Purkinje cell (primary cell): ENCODE results near the gene CRELD2. TPM values are rescaled to one million over a fixed set of nuclear protein-coding genes. Genes with fewer than 3 reads are reported as not detected.

ENCODE experiments used
- polyA plus RNA-seq: library from polyadenylated mRNA; unstranded; fragments of >200 nt; fragmentation: Nextera tagmentation; gene quantifications from 2 replicates; pipeline ENCODE4 v1.2.1, GENCODE V29; 2014

The CRELD2 gene, protein sequence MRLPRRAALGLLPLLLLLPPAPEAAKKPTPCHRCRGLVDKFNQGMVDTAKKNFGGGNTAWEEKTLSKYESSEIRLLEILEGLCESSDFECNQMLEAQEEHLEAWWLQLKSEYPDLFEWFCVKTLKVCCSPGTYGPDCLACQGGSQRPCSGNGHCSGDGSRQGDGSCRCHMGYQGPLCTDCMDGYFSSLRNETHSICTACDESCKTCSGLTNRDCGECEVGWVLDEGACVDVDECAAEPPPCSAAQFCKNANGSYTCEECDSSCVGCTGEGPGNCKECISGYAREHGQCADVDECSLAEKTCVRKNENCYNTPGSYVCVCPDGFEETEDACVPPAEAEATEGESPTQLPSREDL
- 9.5 and 19.0 TPM in 2 replicates for polyA plus RNA-seq

GRCh38 chr22:49917974-49918910, at the start of gene CRELD2, which contains the start of gene ALG12:
CRELD2 (plus strand) TSS chr22:49918634; CDS start chr22:49918770, 136 bp downstream.
ALG12 (minus strand) TSS chr22:49918438; CDS start chr22:49913765, 4,673 bp downstream.

DNA sequence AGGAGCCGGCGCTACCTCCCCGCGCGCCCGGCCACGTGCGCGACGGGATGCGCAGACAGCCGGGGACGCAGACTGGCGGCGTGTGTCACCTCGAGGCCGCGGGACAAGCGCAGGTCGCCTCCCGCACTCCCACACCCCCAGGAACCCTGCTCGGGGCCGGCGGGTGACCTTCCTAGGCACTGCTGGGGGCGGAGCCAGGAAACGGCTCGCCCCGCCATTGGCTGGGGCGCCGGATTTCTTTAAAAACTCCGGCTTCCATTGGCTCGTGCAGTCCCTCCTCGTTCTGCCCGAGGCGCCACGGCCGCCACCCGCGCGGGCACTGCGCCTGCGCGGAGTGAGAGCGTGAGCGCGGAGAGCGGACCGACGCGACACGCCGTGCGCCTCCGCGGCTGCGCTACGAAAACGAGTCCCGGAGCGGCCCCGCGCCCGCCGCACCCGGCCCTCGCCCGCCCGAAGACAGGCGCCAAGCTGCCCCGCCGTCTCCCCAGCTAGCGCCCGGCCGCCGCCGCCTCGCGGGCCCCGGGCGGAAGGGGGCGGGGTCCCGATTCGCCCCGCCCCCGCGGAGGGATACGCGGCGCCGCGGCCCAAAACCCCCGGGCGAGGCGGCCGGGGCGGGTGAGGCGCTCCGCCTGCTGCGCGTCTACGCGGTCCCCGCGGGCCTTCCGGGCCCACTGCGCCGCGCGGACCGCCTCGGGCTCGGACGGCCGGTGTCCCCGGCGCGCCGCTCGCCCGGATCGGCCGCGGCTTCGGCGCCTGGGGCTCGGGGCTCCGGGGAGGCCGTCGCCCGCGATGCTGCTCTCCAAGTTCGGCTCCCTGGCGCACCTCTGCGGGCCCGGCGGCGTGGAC, 41.9 kb downstream of the CRELD2 start, which contains the start of gene PIM3:
PIM3 (plus strand) TSS at position 614 of the 846 bp plus-strand sequence; CDS start at position 790, 176 bp downstream.

Other genes with a start within 250 kb of the CRELD2 start
- gene BRD1, start 90.8 kb upstream of the CRELD2 start, polyA plus RNA-seq = 3.0 and 3.9 TPM in 2 replicates
- gene ZBED4, start 64.8 kb upstream of the CRELD2 start, polyA plus RNA-seq = 1.5 and 2.1 TPM in 2 replicates
- gene ALG12, start 196 bp upstream of the CRELD2 start, polyA plus RNA-seq = 1.1 and 3.3 TPM in 2 replicates
- gene PIM3, start 42.1 kb downstream of the CRELD2 start, polyA plus RNA-seq = 0.56 and 1.0 TPM in 2 replicates
- gene IL17REL, start 94.1 kb downstream of the CRELD2 start, polyA plus RNA-seq = not detected in 2 replicates
- gene TTLL8, start 139.7 kb downstream of the CRELD2 start, polyA plus RNA-seq = not detected in 2 replicates
- 1.1 and 2.5 TPM in 2 replicates for gene MLC1, start 166.8 kb downstream of the CRELD2 start, polyA plus RNA-seq
- 1.6 and 1.9 TPM in 2 replicates for gene MOV10L1, start 171.4 kb downstream of the CRELD2 start, polyA plus RNA-seq